K562 (cell line): ENCODE data around the gene DBT. TPM values are rescaled to one million over a fixed set of nuclear protein-coding genes. Genes with fewer than 3 reads are reported as not detected.

Source experiments
- ATAC-seq: fragments of 200-7000 bp; cut with Tn5 transposase; 3 replicates; pipeline ENCODE4 v1.9.1; 2020; ENCODE audit warnings: moderate library complexity
- BruUV-seq: library from RNA; stranded (reverse); fragments of 400-500 nt; replicated peaks from 2 replicates; lab custom pipeline; 2021; lab: Mats Ljungman, UMichigan
- CTCF ChIA-PET: fragments of 300-600 bp; formaldehyde crosslinking; extraction: SDS; loops from one replicate; lab custom pipeline; 2021; ENCODE audit warnings: low intra/inter-chr PET ratio; lab: Yijun Ruan, JAX
- POLR2A ChIA-PET: fragments of 300-600, 350-650 bp; sonication (Branson Sonifier 250); formaldehyde crosslinking; extraction: SDS; loops from one replicate; lab custom pipeline; 2021; ENCODE audit warnings: antibody characterized with exemption, inconsistent platforms; lab: Yijun Ruan, JAX
- DNase-seq, 4 experiments: peaks; one replicate each; pipeline versions ENCODE4 v3.0.0 to v3.0.0-alpha.2; 2011 to 2018; ENCODE audit warnings: low spot score in 3 of 4, mixed read lengths in 3 of 4; ENCODE audit errors: extremely low read depth in 1 of 4
- FAIRE-seq: peaks from 2 replicates; lab custom pipeline; 2011; peaks lifted over from hg19 to GRCh38; lab: Jason Lieb, UNC
- H2AFZ ChIP-seq: 2 replicates; pipeline ENCODE4 v1.6.0; 2011; ENCODE audit warnings: low read depth, low read length, control low read depth, inconsistent platforms
- H3K27ac ChIP-seq: fragments of 200-600 bp; 3 replicates; pipeline ENCODE4 v1.8.0; 2011; ENCODE audit warnings: low read depth, mild to moderate bottlenecking, control low read depth, inconsistent platforms, low read length, moderate library complexity, mixed read lengths; ENCODE audit errors: extremely low read depth
- H3K27me3 ChIP-seq, 2 experiments: fragments of 300-600 bp in 1 of 2; 2 replicates in 1 of 2; 3 replicates in 1 of 2; pipeline versions ENCODE4 v1.6.0 to v1.8.0; 2011; ENCODE audit warnings: inconsistent platforms in 2 of 2, low read length in 2 of 2, mild to moderate bottlenecking in 1 of 2, mixed read lengths in 1 of 2, moderate library complexity in 1 of 2; ENCODE audit not compliant: control insufficient read depth in 2 of 2, insufficient read depth in 2 of 2
- H3K36me3 ChIP-seq: fragments of 300-600 bp; 3 replicates; pipeline ENCODE4 v1.8.0; 2011; ENCODE audit warnings: mild to moderate bottlenecking, low read length, inconsistent platforms; ENCODE audit not compliant: control insufficient read depth, insufficient read depth
- H3K4me1 ChIP-seq, 2 experiments: fragments of 200-600 bp in 1 of 2; replicated peaks in 1 of 2; 2 replicates in 1 of 2; 3 replicates in 1 of 2; pipeline versions ENCODE4 v1.5.1 to v1.8.0; 2011; ENCODE audit warnings: inconsistent platforms in 2 of 2, low read length in 2 of 2, mild to moderate bottlenecking in 1 of 2, mixed read lengths in 1 of 2, moderate library complexity in 1 of 2; ENCODE audit not compliant: control insufficient read depth in 2 of 2, insufficient read depth in 2 of 2
- H3K4me2 ChIP-seq: 2 replicates; pipeline ENCODE4 v1.6.1; 2011; ENCODE audit warnings: low read length, control low read depth, inconsistent platforms, mixed read lengths; ENCODE audit not compliant: insufficient read depth
- H3K4me3 ChIP-seq: fragments of 200-600 bp; sonication (generic), shearing (Covaris generic); 2 replicates; pipeline ENCODE4 v1.5.1; 2016; ENCODE audit warnings: control low read depth, inconsistent platforms
- H3K79me2 ChIP-seq: fragments of 200-600 bp; 3 replicates; pipeline ENCODE4 v1.8.0; 2011; ENCODE audit warnings: low read length, inconsistent platforms; ENCODE audit not compliant: control insufficient read depth, insufficient read depth
- H3K9ac ChIP-seq, 2 experiments: 2 replicates each; pipeline versions ENCODE4 v1.6.0 to v1.6.1; 2011; ENCODE audit warnings: low read depth in 2 of 2, low read length in 2 of 2, control low read depth in 1 of 2, inconsistent platforms in 1 of 2, mild to moderate bottlenecking in 1 of 2, mixed read lengths in 1 of 2; ENCODE audit not compliant: insufficient read depth in 1 of 2
- H3K9me1 ChIP-seq: one replicate; pipeline ENCODE4 v1.6.0; 2011; ENCODE audit warnings: inconsistent platforms, mild to moderate bottlenecking, low read length, moderate library complexity; ENCODE audit not compliant: control insufficient read depth, insufficient read depth
- H3K9me3 ChIP-seq: replicated peaks from 2 replicates; pipeline ENCODE4 v1.5.1; 2011; ENCODE audit warnings: low read depth, low read length, inconsistent platforms; ENCODE audit not compliant: control insufficient read depth, insufficient read depth
- H4K20me1 ChIP-seq: replicated peaks from 2 replicates; pipeline ENCODE4 v1.6.1; 2011; ENCODE audit warnings: low read length, inconsistent platforms, mixed read lengths; ENCODE audit not compliant: control insufficient read depth, insufficient read depth
- ATF3 ChIP-seq, 2 experiments: fragments of 450-650 bp in 1 of 2; sonication (generic) in 1 of 2; formaldehyde crosslinking in 1 of 2; IDR thresholded peaks in 1 of 2; conservative IDR thresholded peaks in 1 of 2; 2 replicates each; pipeline versions ENCODE4 v1.6.1 to v1.8.1; 2016 to 2023; ENCODE audit warnings: mild to moderate bottlenecking in 2 of 2, moderate library complexity in 2 of 2, inconsistent platforms in 1 of 2, missing genetic modification reagents in 1 of 2
- ATF4 ChIP-seq: fragments of 450-650 bp; formaldehyde crosslinking; IDR thresholded peaks from 2 replicates; pipeline ENCODE4 v1.4.0; 2022; ENCODE audit warnings: mild to moderate bottlenecking, moderate library complexity
- CEBPG ChIP-seq, 3 experiments: fragments of 200-800 bp in 1 of 3; sonication (Bioruptor generic) in 1 of 3; sonication (generic) in 1 of 3; formaldehyde crosslinking in 1 of 3; IDR thresholded peaks in 2 of 3; conservative IDR thresholded peaks in 1 of 3; 2 replicates each; pipeline versions ENCODE4 v1.6.1 to v1.8.0; 2016 to 2022; ENCODE audit warnings: missing compliant biosample characterization in 2 of 3, missing genetic modification characterization in 2 of 3, mild to moderate bottlenecking in 1 of 3, missing genetic modification reagents in 1 of 3
- GTF2B ChIP-seq: IDR thresholded peaks from 2 replicates; pipeline ENCODE4 v1.6.1; 2011; ENCODE audit not compliant: insufficient read length; ENCODE audit errors: extremely low read depth
- HMGXB4 ChIP-seq: sonication (generic); formaldehyde crosslinking; IDR thresholded peaks from 2 replicates; pipeline ENCODE4 v1.8.1; 2023; ENCODE audit warnings: mild to moderate bottlenecking, missing genetic modification reagents
- HOXB6 ChIP-seq: fragments of 250-450 bp; sonication (Bioruptor Pico); IDR thresholded peaks from 2 replicates; pipeline ENCODE4 v1.5.1; 2022; ENCODE audit warnings: mild to moderate bottlenecking, borderline replicate concordance
- NR4A1 ChIP-seq, 2 experiments: fragments of 250-450 bp in 1 of 2; fragments of 450-650 bp in 1 of 2; sonication (Bioruptor Pico) in 1 of 2; IDR thresholded peaks; 2 replicates each; pipeline versions ENCODE4 v1.4.0 to v1.6.1; 2016 to 2020; ENCODE audit warnings: mild to moderate bottlenecking in 2 of 2, missing compliant biosample characterization in 1 of 2, missing genetic modification characterization in 1 of 2, moderate library complexity in 1 of 2
- POLR2A ChIP-seq: fragments of 450-650 bp; conservative IDR thresholded peaks from 2 replicates; pipeline ENCODE4 v1.6.1; 2016
- POLR2AphosphoS5 ChIP-seq: IDR thresholded peaks from 2 replicates; pipeline ENCODE4 v1.6.1; 2011; ENCODE audit warnings: mild to moderate bottlenecking, low read depth, low read length, moderate library complexity; ENCODE audit not compliant: control insufficient read depth, insufficient read depth
- POLR3G ChIP-seq: IDR thresholded peaks from 2 replicates; pipeline ENCODE4 v1.6.1; 2011; ENCODE audit not compliant: insufficient read length, insufficient replicate concordance; ENCODE audit errors: extremely low read depth
- PTBP1 ChIP-seq: fragments of 200-400 bp; formaldehyde crosslinking; IDR thresholded peaks from 2 replicates; pipeline ENCODE4 v1.6.1; 2017; ENCODE audit warnings: low read depth, low read length
- STAT5B ChIP-seq: fragments of 250-450 bp; sonication (Bioruptor Pico); IDR thresholded peaks from 2 replicates; pipeline ENCODE4 v1.8.0; 2021; ENCODE audit warnings: mild to moderate bottlenecking, inconsistent platforms
- ZHX1 ChIP-seq: fragments of 150-350 bp; conservative IDR thresholded peaks from 2 replicates; pipeline ENCODE4 v1.6.1; 2014; ENCODE audit warnings: low read length
- ZNF224 ChIP-seq: sonication (generic); formaldehyde crosslinking; IDR thresholded peaks from 2 replicates; pipeline ENCODE4 v1.8.0; 2022; ENCODE audit warnings: mild to moderate bottlenecking, missing genetic modification reagents
- ZNF583 ChIP-seq: fragments of 250-450 bp; sonication (Bioruptor Pico); IDR thresholded peaks from 2 replicates; pipeline ENCODE4 v1.4.0; 2020
- WGBS: fragments of 100-300 bp; shearing (Covaris generic); methylation state at CpG from one replicate; pipeline ENCODE4 v1.1.6; 2016; ENCODE audit warnings: low coverage, mixed read lengths; ENCODE audit not compliant: insufficient coverage; ENCODE audit errors: missing lambda C conversion rate; 5-methylcytosine and 5-hydroxymethylcytosine counted together
- in situ Hi-C: fragments of 300-500 bp; cut with MboI; formaldehyde crosslinking; loops from 4 replicates; pipeline ENCODE4 v1.15.0; 2018; ENCODE audit warnings: inconsistent platforms, mixed read lengths
- intact Hi-C: fragments of 100-400 bp; cut with micrococcal nuclease; formaldehyde crosslinking; loops from 2 replicates; pipeline ENCODE4 v1.14.2; 2022
- polyA plus RNA-seq, 8 experiments: library from polyadenylated mRNA; depleted of rRNA in 4 of 8; stranded (reverse) in 5 of 8; unstranded in 3 of 8; fragments of >200 nt; fragmentation: Nextera tagmentation in 2 of 8; fragmentation: Illumina TruSeq in 1 of 8; extraction: Ambion mirVana in 2 of 8; extraction: Trizol in 1 of 8; gene quantifications; 2 replicates each; pipeline versions ENCODE4 v1.2.1 to v1.2.3, GENCODE V29; 2011 to 2014; ENCODE audit warnings: inconsistent platforms in 1 of 8, missing spikeins in 1 of 8
- total RNA-seq, 7 experiments: library from RNA; depleted of rRNA in 6 of 7; stranded (reverse); fragments of >200 nt in 6 of 7; fragmentation: Illumina TruSeq in 2 of 7; extraction: Trizol in 2 of 7; gene quantifications; 2 replicates each; pipeline versions ENCODE4 v1.2.1 to v1.2.3, GENCODE V29; 2011 to 2021; ENCODE audit warnings: low replicate concordance in 1 of 7

Gene DBT
- total and polyA plus RNA-seq, 9 of the 15 experiments (the other 6 are each of a cell fraction or from before 2014, with no cell fraction given), result 2.7 to 13.5 (median 7.3) TPM

GRCh38 chr1:100219457-100219856 lies 30.2 kb downstream of the DBT start:
- CTCF ChIA-PET, result no interaction called here
- Histone ChIP-seq H3K9ac (no peak overlapping the region), H3K9me1 (no peaks in the 10 kb centered on the region), H3K9me3 (no peaks in the 10 kb centered on the region), H3K4me2 (no peak overlapping the region), H3K79me2 (no peaks in the 10 kb centered on the region), H3K27me3 (no peaks in the 10 kb centered on the region), H2AFZ (no peak overlapping the region), H3K4me1 (no peaks in the 10 kb centered on the region), H3K27ac (no peak overlapping the region), H3K36me3 (peaks cover 56% of the 10 kb centered on the region), H4K20me1 (no peaks in the 10 kb centered on the region), H3K4me3 (no peak overlapping the region)
- intact Hi-C loops, result no loop called here
- ATAC-seq (no peak), DNase-seq (no peak), FAIRE-seq (no peak)
- WGBS, result 75% methylated on average over 6 of the region's 6 CpGs
- POLR2A ChIA-PET, result no interaction called here
- in situ Hi-C loops, result no loop called here
- no TSS peak for BruUV-seq
- TF ChIP-seq ZHX1 (no peak), STAT5B (CRISPR knock-in tag) (no peak), ZNF224 (CRISPR knock-in tag) (no peak), POLR3G (no peak), POLR2AphosphoS5 (no peak), HOXB6 (CRISPR knock-in tag) (no peak), PTBP1 (no peak), ZNF583 (no peak), HMGXB4 (CRISPR knock-in tag) (no peak), ATF3 (IDR thresholded peaks at IDR 0.05) (no peak), ATF3 (CRISPR knock-in tag; conservative IDR thresholded peaks at IDR 0.05) (no peak), NR4A1 (CRISPR knock-in tag; IDR thresholded peaks at IDR 0.05) (no peak), NR4A1 (tag; IDR thresholded peaks at IDR 0.05) (no peak), CEBPG (CRISPR knock-in tag; IDR thresholded peaks at IDR 0.05) (no peak), CEBPG (tag; conservative IDR thresholded peaks at IDR 0.05 in 1 of 2, IDR thresholded peaks at IDR 0.05 in 1 of 2) (no peak), GTF2B (no peak), ATF4 (no peak), POLR2A (no peak)
